ENCODE data around the gene NACAD. TPM values are rescaled to one million over a fixed set of nuclear protein-coding genes. Genes with fewer than 3 reads are reported as not detected.

Gene NACAD
- total RNA-seq, 1 donor from 2014 or later = 21.6 TPM

DNA sequence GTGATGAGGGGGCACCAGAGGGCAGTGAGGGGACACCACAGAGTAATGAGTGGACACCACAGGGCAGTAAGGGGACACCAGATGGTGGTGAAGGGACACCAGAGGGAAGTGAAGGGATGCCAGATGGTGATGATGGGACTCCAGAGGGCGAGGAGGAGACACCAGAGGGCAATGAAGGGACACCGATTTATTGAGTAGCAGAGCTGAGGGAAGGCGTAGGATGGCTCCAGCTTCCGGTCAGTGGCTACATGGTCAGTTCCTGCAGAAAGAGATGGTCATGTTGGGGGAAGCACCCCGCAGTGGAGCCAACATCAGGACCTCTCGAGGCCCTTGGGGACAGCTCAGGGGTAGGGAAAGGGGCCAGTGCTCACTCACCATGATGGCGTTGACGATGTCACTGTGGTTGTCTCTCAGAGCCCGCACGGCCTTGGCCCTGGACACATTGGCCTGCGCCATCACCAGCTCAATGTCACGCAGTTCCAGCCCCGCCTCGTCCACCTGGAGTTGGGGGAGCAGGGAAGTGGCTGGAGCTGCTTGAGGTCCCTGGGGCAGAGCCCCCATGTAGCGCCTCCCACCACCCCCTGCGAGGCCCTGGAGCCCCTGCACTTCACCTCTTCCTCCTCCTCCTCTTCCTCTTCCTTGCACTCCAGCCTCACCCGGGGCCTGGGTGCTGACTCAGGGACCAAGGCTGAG lies 8.4 kb downstream of the NACAD start:
- no peak overlapping the region for H3K4me3 Mint-ChIP-seq (ENCODE audit: unreplicated experiment)
- no peaks in the 10 kb centered on the region for H3K4me1 ChIP-seq (ENCODE audit: insufficient read depth, low read length)
- H3K27me3 Mint-ChIP-seq (ENCODE audit: low read depth, unreplicated experiment) = no peaks in the 10 kb centered on the region
- FAIRE-seq = no peak
- no peak overlapping the region for H3K4me3 ChIP-seq (ENCODE audit: insufficient read depth, low read depth, low read length)
- DNase-seq (ENCODE audit: low read depth) = no peak
- H3K4me2 ChIP-seq (ENCODE audit: low read length) = no peak overlapping the region
- H3K9me3 Mint-ChIP-seq (ENCODE audit: unreplicated experiment) = no peaks in the 10 kb centered on the region
- peaks cover 13% of the 10 kb centered on the region for H3K36me3 Mint-ChIP-seq (ENCODE audit: low read depth, unreplicated experiment)
- H2AFZ ChIP-seq (ENCODE audit: low read depth, low read length) = no peak overlapping the region
- no peaks in the 10 kb centered on the region for H3K4me1 Mint-ChIP-seq (ENCODE audit: low read depth, unreplicated experiment)
- H3K27me3 ChIP-seq (ENCODE audit: insufficient read depth, low read length) = no peaks in the 10 kb centered on the region
- H3K9me3 ChIP-seq (ENCODE audit: insufficient read depth, low read depth, low read length) = no peaks in the 10 kb centered on the region
- no peaks in the 10 kb centered on the region for H3K36me3 ChIP-seq (ENCODE audit: insufficient read depth, low read length)
- H3K79me2 ChIP-seq (ENCODE audit: insufficient read depth, low read length) = no peaks in the 10 kb centered on the region
- H3K27ac ChIP-seq (ENCODE audit: low read depth, low read length) = no peak overlapping the region
- peaks cover 6% of the 10 kb centered on the region for H4K20me1 ChIP-seq (ENCODE audit: insufficient read depth, low read length)
- no peak for TF ChIP-seq EZH2 (IDR thresholded peaks at IDR 0.05; ENCODE audit: insufficient read depth, low read length)
- no peak for TF ChIP-seq CTCF (IDR thresholded peaks at IDR 0.05; ENCODE audit: insufficient read depth, low read depth, low read length)
- no peak overlapping the region for H3K9ac ChIP-seq (ENCODE audit: low read length)
- no peak overlapping the region for H3K27ac Mint-ChIP-seq (ENCODE audit: unreplicated experiment)

GRCh38 chr7:45078125-45078681 lies 10.6 kb downstream of the NACAD start:
- no peak overlapping the region for H3K4me3 Mint-ChIP-seq (ENCODE audit: unreplicated experiment)
- FAIRE-seq (no peak), DNase-seq (ENCODE audit: low read depth) (no peak)
- H4K20me1 ChIP-seq (ENCODE audit: insufficient read depth, low read length) = peaks cover 9% of the 10 kb centered on the region
- H3K9me3 ChIP-seq (ENCODE audit: insufficient read depth, low read depth, low read length) = no peaks in the 10 kb centered on the region
- peaks cover 16% of the 10 kb centered on the region for H3K36me3 Mint-ChIP-seq (ENCODE audit: low read depth, unreplicated experiment)
- no peak overlapping the region for H3K27ac ChIP-seq (ENCODE audit: low read depth, low read length)
- H2AFZ ChIP-seq (ENCODE audit: low read depth, low read length) = no peak overlapping the region
- no peaks in the 10 kb centered on the region for H3K27me3 Mint-ChIP-seq (ENCODE audit: low read depth, unreplicated experiment)
- no peaks in the 10 kb centered on the region for H3K9me3 Mint-ChIP-seq (ENCODE audit: unreplicated experiment)
- no peaks in the 10 kb centered on the region for H3K27me3 ChIP-seq (ENCODE audit: insufficient read depth, low read length)
- H3K79me2 ChIP-seq (ENCODE audit: insufficient read depth, low read length) = no peaks in the 10 kb centered on the region
- no peak overlapping the region for H3K9ac ChIP-seq (ENCODE audit: low read length)
- TF ChIP-seq CTCF (IDR thresholded peaks at IDR 0.05; ENCODE audit: insufficient read depth, low read depth, low read length) (no peak), EZH2 (IDR thresholded peaks at IDR 0.05; ENCODE audit: insufficient read depth, low read length) (no peak)
- H3K4me3 ChIP-seq (ENCODE audit: insufficient read depth, low read depth, low read length) = no peak overlapping the region
- no peaks in the 10 kb centered on the region for H3K36me3 ChIP-seq (ENCODE audit: insufficient read depth, low read length)
- no peak overlapping the region for H3K4me2 ChIP-seq (ENCODE audit: low read length)
- H3K27ac Mint-ChIP-seq (ENCODE audit: unreplicated experiment) = no peak overlapping the region
- no peaks in the 10 kb centered on the region for H3K4me1 ChIP-seq (ENCODE audit: insufficient read depth, low read length)
- H3K4me1 Mint-ChIP-seq (ENCODE audit: low read depth, unreplicated experiment) = peaks cover 10% of the 10 kb centered on the region

DNA sequence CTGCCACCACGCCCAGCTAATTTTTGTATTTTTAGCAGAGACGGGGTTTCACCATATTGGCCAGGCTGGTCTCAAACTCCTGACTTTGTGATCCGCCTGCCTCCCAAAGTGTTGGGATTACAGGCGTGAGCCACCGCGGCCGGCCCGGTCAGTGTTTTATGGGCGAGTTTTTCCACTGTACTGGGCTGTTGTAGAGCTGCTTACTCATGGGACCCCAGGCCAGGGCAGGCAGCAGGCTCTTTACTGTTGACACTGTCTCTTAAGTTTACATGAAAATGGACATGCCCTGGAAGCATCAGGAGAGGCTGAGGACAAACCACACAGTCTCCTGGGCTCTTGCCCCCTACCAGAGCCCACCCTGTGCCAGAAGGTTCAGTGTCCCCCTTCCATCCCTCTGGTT lies 11.2 kb downstream of the NACAD start:
- Mint-ChIP-seq H3K27me3 (ENCODE audit: low read depth, unreplicated experiment) (no peaks in the 10 kb centered on the region), H3K4me3 (ENCODE audit: unreplicated experiment) (no peak overlapping the region), H3K4me1 (ENCODE audit: low read depth, unreplicated experiment) (peaks cover 16% of the 10 kb centered on the region), H3K36me3 (ENCODE audit: low read depth, unreplicated experiment) (peaks cover 22% of the 10 kb centered on the region), H3K9me3 (ENCODE audit: unreplicated experiment) (no peaks in the 10 kb centered on the region), H3K27ac (ENCODE audit: unreplicated experiment) (no peak overlapping the region)
- Histone ChIP-seq H3K79me2 (ENCODE audit: insufficient read depth, low read length) (no peaks in the 10 kb centered on the region), H2AFZ (ENCODE audit: low read depth, low read length) (no peak overlapping the region), H3K4me2 (ENCODE audit: low read length) (no peak overlapping the region), H3K9ac (ENCODE audit: low read length) (no peak overlapping the region), H3K4me1 (ENCODE audit: insufficient read depth, low read length) (no peaks in the 10 kb centered on the region), H3K9me3 (ENCODE audit: insufficient read depth, low read depth, low read length) (no peaks in the 10 kb centered on the region), H3K27ac (ENCODE audit: low read depth, low read length) (no peak overlapping the region), H3K4me3 (ENCODE audit: insufficient read depth, low read depth, low read length) (no peak overlapping the region), H3K27me3 (ENCODE audit: insufficient read depth, low read length) (no peaks in the 10 kb centered on the region), H4K20me1 (ENCODE audit: insufficient read depth, low read length) (peaks cover 15% of the 10 kb centered on the region), H3K36me3 (ENCODE audit: insufficient read depth, low read length) (no peaks in the 10 kb centered on the region)
- no peak for DNase-seq (ENCODE audit: low read depth)
- TF ChIP-seq EZH2 (IDR thresholded peaks at IDR 0.05; ENCODE audit: insufficient read depth, low read length) (no peak), CTCF (IDR thresholded peaks at IDR 0.05; ENCODE audit: insufficient read depth, low read depth, low read length) (no peak)
- FAIRE-seq = no peak

Measured in astrocyte (in vitro differentiated cells and primary cell).